K562 (cell line): ENCODE results near the gene USP5. TPM values are rescaled to one million over a fixed set of nuclear protein-coding genes. Genes with fewer than 3 reads are reported as not detected.

Source experiments
- EP300 ChIP-seq: IDR thresholded peaks from 2 replicates; pipeline ENCODE4 v1.6.1; 2012; ENCODE audit warnings: low read length, improper control_type of control experiment
- GATAD2A ChIP-seq: fragments of 450-650 bp; IDR thresholded peaks from 2 replicates; pipeline ENCODE4 v1.6.1; 2017
- JUN ChIP-seq, 2 experiments: sonication (generic) in 1 of 2; formaldehyde crosslinking in 1 of 2; IDR thresholded peaks; 2 replicates each; pipeline versions ENCODE4 v1.6.1 to v1.8.0; 2012 to 2022; ENCODE audit warnings: borderline replicate concordance in 2 of 2, mild to moderate bottlenecking in 2 of 2, improper control_type of control experiment in 1 of 2, low read depth in 1 of 2, low read length in 1 of 2, missing genetic modification reagents in 1 of 2
- NFRKB ChIP-seq: fragments of 450-650 bp; IDR thresholded peaks from 2 replicates; pipeline ENCODE4 v1.6.1; 2016; ENCODE audit warnings: low read depth
- PBX2 ChIP-seq, 2 experiments: IDR thresholded peaks in 1 of 2; conservative IDR thresholded peaks in 1 of 2; 2 replicates each; pipeline ENCODE4 v1.6.1; 2016; ENCODE audit warnings: low read depth in 2 of 2, mild to moderate bottlenecking in 1 of 2, missing compliant biosample characterization in 1 of 2, missing genetic modification characterization in 1 of 2, moderate library complexity in 1 of 2
- SRSF1 ChIP-seq: fragments of 200-400 bp; formaldehyde crosslinking; IDR thresholded peaks from 2 replicates; pipeline ENCODE4 v1.6.1; 2017; ENCODE audit warnings: mild to moderate bottlenecking, low read depth, low read length, moderate library complexity
- TFAM ChIP-seq: fragments of 250-450 bp; sonication (Bioruptor Pico); conservative IDR thresholded peaks from 2 replicates; pipeline ENCODE4 v1.5.0; 2021; ENCODE audit warnings: mild to moderate bottlenecking, moderate library complexity
- ZBED1 ChIP-seq: IDR thresholded peaks from 2 replicates; pipeline ENCODE4 v1.6.1; 2014
- ZFP1 ChIP-seq: fragments of 450-650 bp; formaldehyde crosslinking; IDR thresholded peaks from 2 replicates; pipeline ENCODE4 v1.4.0; 2020; ENCODE audit warnings: mild to moderate bottlenecking, mixed read lengths
- ZFP30 ChIP-seq: fragments of 250-450 bp; sonication (Bioruptor Pico); IDR thresholded peaks from 2 replicates; pipeline ENCODE4 v1.8.0; 2022; ENCODE audit warnings: moderate library complexity, mild to moderate bottlenecking, inconsistent platforms, borderline replicate concordance
- ZNF444 ChIP-seq: fragments of 250-450 bp; sonication (Bioruptor Pico); IDR thresholded peaks from 2 replicates; pipeline ENCODE4 v1.4.0; 2020; ENCODE audit warnings: mild to moderate bottlenecking, moderate library complexity
- ZNF766 ChIP-seq: fragments of 200-800 bp; sonication (Bioruptor generic); conservative IDR thresholded peaks from 2 replicates; pipeline ENCODE4 v1.6.1; 2016; ENCODE audit warnings: missing genetic modification characterization, missing compliant biosample characterization
- polyA plus RNA-seq, 8 experiments: library from polyadenylated mRNA; depleted of rRNA in 4 of 8; stranded (reverse) in 5 of 8; unstranded in 3 of 8; fragments of >200 nt; fragmentation: Nextera tagmentation in 2 of 8; fragmentation: Illumina TruSeq in 1 of 8; extraction: Ambion mirVana in 2 of 8; extraction: Trizol in 1 of 8; gene quantifications; 2 replicates each; pipeline versions ENCODE4 v1.2.1 to v1.2.3, GENCODE V29; 2011 to 2014; ENCODE audit warnings: inconsistent platforms in 1 of 8, missing spikeins in 1 of 8
- total RNA-seq, 7 experiments: library from RNA; depleted of rRNA in 6 of 7; stranded (reverse); fragments of >200 nt in 6 of 7; fragmentation: Illumina TruSeq in 2 of 7; extraction: Trizol in 2 of 7; gene quantifications; 2 replicates each; pipeline versions ENCODE4 v1.2.1 to v1.2.3, GENCODE V29; 2011 to 2021; ENCODE audit warnings: low replicate concordance in 1 of 7
- TF ChIP-seq, protein P1 (sequence below): sonication (generic); formaldehyde crosslinking; IDR thresholded peaks from 2 replicates; pipeline ENCODE4 v1.8.1; 2023; ENCODE audit warnings: missing genetic modification reagents, mild to moderate bottlenecking, borderline replicate concordance
- TF ChIP-seq, protein P2 (sequence below): fragments of 450-650 bp; conservative IDR thresholded peaks from 2 replicates; pipeline ENCODE4 v1.6.1; 2016; ENCODE audit warnings: missing genetic modification characterization, low read depth, mild to moderate bottlenecking, control low read depth, missing compliant biosample characterization
- TF ChIP-seq, protein P3 (sequence below): IDR thresholded peaks from 2 replicates; pipeline ENCODE4 v1.6.1; 2011; ENCODE audit warnings: borderline replicate concordance, low read depth, mild to moderate bottlenecking, moderate library complexity, low read length; ENCODE audit not compliant: insufficient read depth, poor library complexity, severe bottlenecking

Gene USP5
- total and polyA plus RNA-seq, 9 of the 15 experiments (the other 6 are each of a cell fraction or from before 2014, with no cell fraction given), result 1.4 to 107 (median 48.6) TPM

- TF ChIP-seq, protein P1, sequence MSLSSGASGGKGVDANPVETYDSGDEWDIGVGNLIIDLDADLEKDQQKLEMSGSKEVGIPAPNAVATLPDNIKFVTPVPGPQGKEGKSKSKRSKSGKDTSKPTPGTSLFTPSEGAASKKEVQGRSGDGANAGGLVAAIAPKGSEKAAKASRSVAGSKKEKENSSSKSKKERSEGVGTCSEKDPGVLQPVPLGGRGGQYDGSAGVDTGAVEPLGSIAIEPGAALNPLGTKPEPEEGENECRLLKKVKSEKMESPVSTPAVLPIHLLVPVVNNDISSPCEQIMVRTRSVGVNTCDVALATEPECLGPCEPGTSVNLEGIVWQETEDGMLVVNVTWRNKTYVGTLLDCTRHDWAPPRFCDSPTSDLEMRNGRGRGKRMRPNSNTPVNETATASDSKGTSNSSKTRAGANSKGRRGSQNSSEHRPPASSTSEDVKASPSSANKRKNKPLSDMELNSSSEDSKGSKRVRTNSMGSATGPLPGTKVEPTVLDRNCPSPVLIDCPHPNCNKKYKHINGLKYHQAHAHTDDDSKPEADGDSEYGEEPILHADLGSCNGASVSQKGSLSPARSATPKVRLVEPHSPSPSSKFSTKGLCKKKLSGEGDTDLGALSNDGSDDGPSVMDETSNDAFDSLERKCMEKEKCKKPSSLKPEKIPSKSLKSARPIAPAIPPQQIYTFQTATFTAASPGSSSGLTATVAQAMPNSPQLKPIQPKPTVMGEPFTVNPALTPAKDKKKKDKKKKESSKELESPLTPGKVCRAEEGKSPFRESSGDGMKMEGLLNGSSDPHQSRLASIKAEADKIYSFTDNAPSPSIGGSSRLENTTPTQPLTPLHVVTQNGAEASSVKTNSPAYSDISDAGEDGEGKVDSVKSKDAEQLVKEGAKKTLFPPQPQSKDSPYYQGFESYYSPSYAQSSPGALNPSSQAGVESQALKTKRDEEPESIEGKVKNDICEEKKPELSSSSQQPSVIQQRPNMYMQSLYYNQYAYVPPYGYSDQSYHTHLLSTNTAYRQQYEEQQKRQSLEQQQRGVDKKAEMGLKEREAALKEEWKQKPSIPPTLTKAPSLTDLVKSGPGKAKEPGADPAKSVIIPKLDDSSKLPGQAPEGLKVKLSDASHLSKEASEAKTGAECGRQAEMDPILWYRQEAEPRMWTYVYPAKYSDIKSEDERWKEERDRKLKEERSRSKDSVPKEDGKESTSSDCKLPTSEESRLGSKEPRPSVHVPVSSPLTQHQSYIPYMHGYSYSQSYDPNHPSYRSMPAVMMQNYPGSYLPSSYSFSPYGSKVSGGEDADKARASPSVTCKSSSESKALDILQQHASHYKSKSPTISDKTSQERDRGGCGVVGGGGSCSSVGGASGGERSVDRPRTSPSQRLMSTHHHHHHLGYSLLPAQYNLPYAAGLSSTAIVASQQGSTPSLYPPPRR (CRISPR knock-in tag), result no peak
- TF ChIP-seq TFAM (CRISPR knock-in tag), result no peak
- peak; percentile 80 for TF ChIP-seq PBX2 (CRISPR knock-in tag; IDR thresholded peaks at IDR 0.05; ENCODE audit: low read depth)
- peak; percentile 81 for TF ChIP-seq PBX2 (tag; conservative IDR thresholded peaks at IDR 0.05; ENCODE audit: low read depth)
- TF ChIP-seq, protein P2, sequence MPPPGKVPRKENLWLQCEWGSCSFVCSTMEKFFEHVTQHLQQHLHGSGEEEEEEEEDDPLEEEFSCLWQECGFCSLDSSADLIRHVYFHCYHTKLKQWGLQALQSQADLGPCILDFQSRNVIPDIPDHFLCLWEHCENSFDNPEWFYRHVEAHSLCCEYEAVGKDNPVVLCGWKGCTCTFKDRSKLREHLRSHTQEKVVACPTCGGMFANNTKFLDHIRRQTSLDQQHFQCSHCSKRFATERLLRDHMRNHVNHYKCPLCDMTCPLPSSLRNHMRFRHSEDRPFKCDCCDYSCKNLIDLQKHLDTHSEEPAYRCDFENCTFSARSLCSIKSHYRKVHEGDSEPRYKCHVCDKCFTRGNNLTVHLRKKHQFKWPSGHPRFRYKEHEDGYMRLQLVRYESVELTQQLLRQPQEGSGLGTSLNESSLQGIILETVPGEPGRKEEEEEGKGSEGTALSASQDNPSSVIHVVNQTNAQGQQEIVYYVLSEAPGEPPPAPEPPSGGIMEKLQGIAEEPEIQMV (tag), result peak; percentile 81; the same call in 1 of the 2 replicates
- no peak for TF ChIP-seq ZFP30 (CRISPR knock-in tag)
- no peak for TF ChIP-seq ZNF444
- TF ChIP-seq, protein P3, sequence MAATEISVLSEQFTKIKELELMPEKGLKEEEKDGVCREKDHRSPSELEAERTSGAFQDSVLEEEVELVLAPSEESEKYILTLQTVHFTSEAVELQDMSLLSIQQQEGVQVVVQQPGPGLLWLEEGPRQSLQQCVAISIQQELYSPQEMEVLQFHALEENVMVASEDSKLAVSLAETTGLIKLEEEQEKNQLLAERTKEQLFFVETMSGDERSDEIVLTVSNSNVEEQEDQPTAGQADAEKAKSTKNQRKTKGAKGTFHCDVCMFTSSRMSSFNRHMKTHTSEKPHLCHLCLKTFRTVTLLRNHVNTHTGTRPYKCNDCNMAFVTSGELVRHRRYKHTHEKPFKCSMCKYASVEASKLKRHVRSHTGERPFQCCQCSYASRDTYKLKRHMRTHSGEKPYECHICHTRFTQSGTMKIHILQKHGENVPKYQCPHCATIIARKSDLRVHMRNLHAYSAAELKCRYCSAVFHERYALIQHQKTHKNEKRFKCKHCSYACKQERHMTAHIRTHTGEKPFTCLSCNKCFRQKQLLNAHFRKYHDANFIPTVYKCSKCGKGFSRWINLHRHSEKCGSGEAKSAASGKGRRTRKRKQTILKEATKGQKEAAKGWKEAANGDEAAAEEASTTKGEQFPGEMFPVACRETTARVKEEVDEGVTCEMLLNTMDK, result peak; percentile 1
- TF ChIP-seq ZFP1, result no peak
- TF ChIP-seq GATAD2A, result no peak
- no peak for TF ChIP-seq JUN (IDR thresholded peaks at IDR 0.05; ENCODE audit: borderline replicate concordance, low read depth, low read length)
- TF ChIP-seq JUN (CRISPR knock-in tag; IDR thresholded peaks at IDR 0.05; ENCODE audit: borderline replicate concordance), result no peak
- TF ChIP-seq SRSF1, result no peak
- no peak for TF ChIP-seq EP300
- TF ChIP-seq ZNF766 (CRISPR knock-in tag), result peak; percentile 98
- TF ChIP-seq NFRKB, result peak; percentile 51; the same call in 1 of the 2 replicates
- no peak for TF ChIP-seq ZBED1
These were observed at the start of gene USP5 (continued) for GRCh38 chr12:6851921-6852650.
